Inflammatory macrophage treated with lipopolysaccharide for 1 hour (primary cell): ENCODE measurements around the gene MAMSTR.
"Not testable (repeated sequence)": the region's sequence is repeated elsewhere in the genome, so short reads cannot be mapped to it uniquely, and the experiment has no call there.

Experiments used
- DNase-seq, 2 donors: peaks; one replicate each; pipeline ENCODE4 v3.0.0-alpha.2; 2020 to 2022

Gene MAMSTR

GRCh38 chr19:48681127-48681470 lies 38.4 kb downstream of the MAMSTR start:
- peak; percentile 18 to 79 for DNase-seq

GRCh38 chr19:48680436-48681126 lies 38.9 kb downstream of the MAMSTR start:
- DNase-seq, result no peak

GRCh38 chr19:48680006-48680405 lies 39.5 kb downstream of the MAMSTR start:
- DNase-seq, result not testable (repeated sequence)

GRCh38 chr19:48678201-48678600 lies 41.3 kb downstream of the MAMSTR start:
- no peak for DNase-seq

- no peak for DNase-seq
These were observed 42.6 kb downstream of the MAMSTR start for GRCh38 chr19:48676887-48677286.

GRCh38 chr19:48676487-48676886 lies 43.0 kb downstream of the MAMSTR start:
- no peak for DNase-seq

GRCh38 chr19:48674921-48675824 lies 44.4 kb downstream of the MAMSTR start:
- DNase-seq, result peak; percentile 89 to 92

- no peak for DNase-seq
These were observed 45.2 kb downstream of the MAMSTR start for GRCh38 chr19:48674216-48674809.

- no peak for DNase-seq
These were observed 46.0 kb downstream of the MAMSTR start for GRCh38 chr19:48673436-48674100.

- no peak for DNase-seq
These were observed 46.5 kb downstream of the MAMSTR start, which contains the start of gene NTN5 for GRCh38 chr19:48672994-48673393. Gene NTN5 (minus strand): TSS chr19:48673017. CDS start chr19:48670986, 2,031 bp downstream.

- DNase-seq, result no peak
These were observed 48.0 kb downstream of the MAMSTR start for GRCh38 chr19:48671446-48671995.

- no peak for DNase-seq
These were observed 48.7 kb downstream of the MAMSTR start for GRCh38 chr19:48670699-48671445.

- no peak for DNase-seq
These were observed 49.4 kb downstream of the MAMSTR start for GRCh38 chr19:48669903-48670668.

GRCh38 chr19:48668761-48669160 lies 50.8 kb downstream of the MAMSTR start:
- DNase-seq, result no peak

- no peak for DNase-seq
These were observed 51.2 kb downstream of the MAMSTR start for GRCh38 chr19:48668332-48668731.

- DNase-seq, result no peak
These were observed 53.7 kb downstream of the MAMSTR start for GRCh38 chr19:48665786-48666185.

- DNase-seq, result no peak
These were observed 55.0 kb downstream of the MAMSTR start for GRCh38 chr19:48664476-48664875.

GRCh38 chr19:48663667-48664066 lies 55.9 kb downstream of the MAMSTR start:
- DNase-seq, result no peak
